GM23338 (cell line): ENCODE results near the gene NDRG2. TPM values are rescaled to one million over a fixed set of nuclear protein-coding genes. Genes with fewer than 3 reads are reported as not detected.

ENCODE experiments used
- ATAC-seq: fragments of 200-7000 bp; cut with Tn5 transposase; 3 replicates; pipeline ENCODE4 v1.9.1; 2020
- DNase-seq: peaks from one replicate; pipeline ENCODE4 v3.0.0-alpha.2; 2015; ENCODE audit warnings: low spot score
- H2AFZ ChIP-seq: fragments of 200-600 bp; sonication (generic); 2 replicates; pipeline ENCODE4 v1.8.0; 2016; ENCODE audit warnings: antibody characterized with exemption, mild to moderate bottlenecking, moderate library complexity
- H3F3A ChIP-seq: fragments of 200-600 bp; sonication (generic); replicated peaks from 2 replicates; pipeline ENCODE4 v1.8.0; 2017; ENCODE audit warnings: antibody characterized with exemption, mixed run types, low read depth
- H3K27ac ChIP-seq: fragments of 200-600 bp; sonication (generic); 2 replicates; pipeline ENCODE4 v1.6.1; 2016; ENCODE audit warnings: low read depth
- H3K27me3 ChIP-seq: fragments of 200-600 bp; sonication (generic); 2 replicates; pipeline ENCODE4 v1.8.0; 2016; ENCODE audit warnings: mild to moderate bottlenecking, mixed run types, moderate library complexity; ENCODE audit not compliant: insufficient read depth
- H3K36me3 ChIP-seq: fragments of 200-600 bp; sonication (generic); 2 replicates; pipeline ENCODE4 v1.8.0; 2016; ENCODE audit warnings: mild to moderate bottlenecking; ENCODE audit not compliant: insufficient read depth
- H3K4me1 ChIP-seq: fragments of 200-600 bp; sonication (generic); 2 replicates; pipeline ENCODE4 v1.8.0; 2016; ENCODE audit warnings: mild to moderate bottlenecking, moderate library complexity; ENCODE audit not compliant: insufficient read depth
- H3K4me2 ChIP-seq: fragments of 200-600 bp; sonication (generic); 2 replicates; pipeline ENCODE4 v1.7.1; 2017; ENCODE audit warnings: mixed run types
- H3K4me3 ChIP-seq: fragments of 200-600 bp; sonication (generic); 2 replicates; pipeline ENCODE4 v1.6.1; 2016; ENCODE audit warnings: mixed run types
- H3K79me2 ChIP-seq: fragments of 200-600 bp; sonication (generic); replicated peaks from 2 replicates; pipeline ENCODE4 v1.8.0; 2017; ENCODE audit warnings: mild to moderate bottlenecking; ENCODE audit not compliant: insufficient read depth
- H3K9me2 ChIP-seq: fragments of 200-600 bp; sonication (generic); 2 replicates; pipeline ENCODE4 v1.8.0; 2017; ENCODE audit not compliant: insufficient read depth
- H4K20me1 ChIP-seq: fragments of 200-600 bp; sonication (generic); replicated peaks from 2 replicates; pipeline ENCODE4 v1.8.0; 2017; ENCODE audit warnings: mild to moderate bottlenecking; ENCODE audit not compliant: insufficient read depth
- H3K27ac Mint-ChIP-seq: 2 replicates; pipeline ENCODE4 v1.8.0; 2020; ENCODE audit warnings: inconsistent platforms, mild to moderate bottlenecking, moderate library complexity, mixed read lengths
- H3K27me3 Mint-ChIP-seq: 3 replicates; pipeline ENCODE4 v1.8.0; 2022; ENCODE audit warnings: low read depth, mild to moderate bottlenecking, moderate library complexity, mixed read lengths, inconsistent platforms; ENCODE audit not compliant: insufficient read depth, poor library complexity
- H3K36me3 Mint-ChIP-seq: 3 replicates; pipeline ENCODE4 v1.8.0; 2021; ENCODE audit warnings: low read depth, mild to moderate bottlenecking, inconsistent platforms, moderate library complexity, mixed read lengths
- H3K4me1 Mint-ChIP-seq: 3 replicates; pipeline ENCODE4 v1.8.0; 2020; ENCODE audit warnings: mild to moderate bottlenecking, inconsistent platforms, mixed read lengths
- H3K4me3 Mint-ChIP-seq: 3 replicates; pipeline ENCODE4 v1.8.0; 2021; ENCODE audit warnings: moderate library complexity, mild to moderate bottlenecking, inconsistent platforms, mixed read lengths
- H3K9me3 Mint-ChIP-seq: 3 replicates; pipeline ENCODE4 v1.8.0; 2020; ENCODE audit warnings: moderate library complexity, mild to moderate bottlenecking, inconsistent platforms, mixed read lengths
- EZH2 ChIP-seq: fragments of 200-600 bp; sonication (generic); IDR thresholded peaks from one replicate; pipeline ENCODE4 v1.8.0; 2017; ENCODE audit warnings: antibody characterized with exemption, mild to moderate bottlenecking, low read depth; ENCODE audit not compliant: unreplicated experiment
- EZH2phosphoT487 ChIP-seq: fragments of 200-600 bp; sonication (generic); IDR thresholded peaks from one replicate; pipeline ENCODE4 v1.8.1; 2018; ENCODE audit warnings: antibody characterized with exemption; ENCODE audit not compliant: unreplicated experiment
- ZNF114 ChIP-seq: fragments of 250-450 bp; sonication (Bioruptor Pico); IDR thresholded peaks from 2 replicates; pipeline ENCODE4 v1.5.0; 2020; ENCODE audit warnings: mild to moderate bottlenecking, moderate library complexity
- polyA plus RNA-seq: library from polyadenylated mRNA; unstranded; fragments of >200 nt; fragmentation: Nextera tagmentation; extraction: Ambion mirVana; gene quantifications from 2 replicates; pipeline ENCODE4 v1.2.1, GENCODE V29; 2016
- total RNA-seq: library from RNA; depleted of rRNA; stranded (reverse); fragments of >200 nt; shearing (Covaris generic); gene quantifications from 2 replicates; pipeline ENCODE4 v1.2.3, GENCODE V29; 2014
- TF ChIP-seq, protein P1 (sequence below): fragments of 250-450 bp; sonication (Bioruptor Pico); IDR thresholded peaks from 2 replicates; pipeline ENCODE4 v1.5.0; 2020; ENCODE audit warnings: mild to moderate bottlenecking, moderate library complexity
- TF ChIP-seq, protein P2 (sequence below): IDR thresholded peaks from 2 replicates; pipeline ENCODE4 v1.6.1; 2016; ENCODE audit warnings: antibody characterized with exemption

NDRG2 gene
- total and polyA plus RNA-seq, 2 experiments from 2014 or later, result 8.8 to 20.6 TPM

DNA sequence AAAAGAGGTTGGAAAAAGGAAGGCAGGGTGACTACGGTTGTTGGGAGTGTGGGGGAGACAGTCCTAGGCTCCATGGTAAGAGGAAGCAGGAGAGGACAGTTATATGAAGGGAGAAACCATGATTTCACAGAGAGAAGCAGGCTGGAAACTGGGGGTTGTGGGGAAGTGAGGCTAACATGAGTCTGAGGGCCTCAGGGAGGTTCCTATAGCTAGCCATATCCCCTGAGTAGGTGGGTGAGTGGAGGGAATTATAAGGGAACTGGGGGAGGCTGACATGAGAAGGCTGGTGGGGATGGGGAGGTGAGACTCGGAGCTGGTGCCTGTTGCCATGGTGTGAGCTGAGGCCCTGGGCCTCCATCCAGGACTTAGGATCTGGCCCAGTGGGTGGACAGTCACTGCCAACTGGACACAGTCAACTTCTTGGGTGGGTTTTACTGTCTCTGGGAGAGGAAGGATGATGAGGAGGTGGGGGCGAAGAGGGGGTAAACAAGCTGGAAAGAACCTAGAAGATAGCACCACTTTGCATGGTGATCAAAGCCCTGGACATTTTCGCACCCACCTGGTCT is 8.4 kb upstream of the NDRG2 start (continued):
- TF ChIP-seq, protein P1, sequence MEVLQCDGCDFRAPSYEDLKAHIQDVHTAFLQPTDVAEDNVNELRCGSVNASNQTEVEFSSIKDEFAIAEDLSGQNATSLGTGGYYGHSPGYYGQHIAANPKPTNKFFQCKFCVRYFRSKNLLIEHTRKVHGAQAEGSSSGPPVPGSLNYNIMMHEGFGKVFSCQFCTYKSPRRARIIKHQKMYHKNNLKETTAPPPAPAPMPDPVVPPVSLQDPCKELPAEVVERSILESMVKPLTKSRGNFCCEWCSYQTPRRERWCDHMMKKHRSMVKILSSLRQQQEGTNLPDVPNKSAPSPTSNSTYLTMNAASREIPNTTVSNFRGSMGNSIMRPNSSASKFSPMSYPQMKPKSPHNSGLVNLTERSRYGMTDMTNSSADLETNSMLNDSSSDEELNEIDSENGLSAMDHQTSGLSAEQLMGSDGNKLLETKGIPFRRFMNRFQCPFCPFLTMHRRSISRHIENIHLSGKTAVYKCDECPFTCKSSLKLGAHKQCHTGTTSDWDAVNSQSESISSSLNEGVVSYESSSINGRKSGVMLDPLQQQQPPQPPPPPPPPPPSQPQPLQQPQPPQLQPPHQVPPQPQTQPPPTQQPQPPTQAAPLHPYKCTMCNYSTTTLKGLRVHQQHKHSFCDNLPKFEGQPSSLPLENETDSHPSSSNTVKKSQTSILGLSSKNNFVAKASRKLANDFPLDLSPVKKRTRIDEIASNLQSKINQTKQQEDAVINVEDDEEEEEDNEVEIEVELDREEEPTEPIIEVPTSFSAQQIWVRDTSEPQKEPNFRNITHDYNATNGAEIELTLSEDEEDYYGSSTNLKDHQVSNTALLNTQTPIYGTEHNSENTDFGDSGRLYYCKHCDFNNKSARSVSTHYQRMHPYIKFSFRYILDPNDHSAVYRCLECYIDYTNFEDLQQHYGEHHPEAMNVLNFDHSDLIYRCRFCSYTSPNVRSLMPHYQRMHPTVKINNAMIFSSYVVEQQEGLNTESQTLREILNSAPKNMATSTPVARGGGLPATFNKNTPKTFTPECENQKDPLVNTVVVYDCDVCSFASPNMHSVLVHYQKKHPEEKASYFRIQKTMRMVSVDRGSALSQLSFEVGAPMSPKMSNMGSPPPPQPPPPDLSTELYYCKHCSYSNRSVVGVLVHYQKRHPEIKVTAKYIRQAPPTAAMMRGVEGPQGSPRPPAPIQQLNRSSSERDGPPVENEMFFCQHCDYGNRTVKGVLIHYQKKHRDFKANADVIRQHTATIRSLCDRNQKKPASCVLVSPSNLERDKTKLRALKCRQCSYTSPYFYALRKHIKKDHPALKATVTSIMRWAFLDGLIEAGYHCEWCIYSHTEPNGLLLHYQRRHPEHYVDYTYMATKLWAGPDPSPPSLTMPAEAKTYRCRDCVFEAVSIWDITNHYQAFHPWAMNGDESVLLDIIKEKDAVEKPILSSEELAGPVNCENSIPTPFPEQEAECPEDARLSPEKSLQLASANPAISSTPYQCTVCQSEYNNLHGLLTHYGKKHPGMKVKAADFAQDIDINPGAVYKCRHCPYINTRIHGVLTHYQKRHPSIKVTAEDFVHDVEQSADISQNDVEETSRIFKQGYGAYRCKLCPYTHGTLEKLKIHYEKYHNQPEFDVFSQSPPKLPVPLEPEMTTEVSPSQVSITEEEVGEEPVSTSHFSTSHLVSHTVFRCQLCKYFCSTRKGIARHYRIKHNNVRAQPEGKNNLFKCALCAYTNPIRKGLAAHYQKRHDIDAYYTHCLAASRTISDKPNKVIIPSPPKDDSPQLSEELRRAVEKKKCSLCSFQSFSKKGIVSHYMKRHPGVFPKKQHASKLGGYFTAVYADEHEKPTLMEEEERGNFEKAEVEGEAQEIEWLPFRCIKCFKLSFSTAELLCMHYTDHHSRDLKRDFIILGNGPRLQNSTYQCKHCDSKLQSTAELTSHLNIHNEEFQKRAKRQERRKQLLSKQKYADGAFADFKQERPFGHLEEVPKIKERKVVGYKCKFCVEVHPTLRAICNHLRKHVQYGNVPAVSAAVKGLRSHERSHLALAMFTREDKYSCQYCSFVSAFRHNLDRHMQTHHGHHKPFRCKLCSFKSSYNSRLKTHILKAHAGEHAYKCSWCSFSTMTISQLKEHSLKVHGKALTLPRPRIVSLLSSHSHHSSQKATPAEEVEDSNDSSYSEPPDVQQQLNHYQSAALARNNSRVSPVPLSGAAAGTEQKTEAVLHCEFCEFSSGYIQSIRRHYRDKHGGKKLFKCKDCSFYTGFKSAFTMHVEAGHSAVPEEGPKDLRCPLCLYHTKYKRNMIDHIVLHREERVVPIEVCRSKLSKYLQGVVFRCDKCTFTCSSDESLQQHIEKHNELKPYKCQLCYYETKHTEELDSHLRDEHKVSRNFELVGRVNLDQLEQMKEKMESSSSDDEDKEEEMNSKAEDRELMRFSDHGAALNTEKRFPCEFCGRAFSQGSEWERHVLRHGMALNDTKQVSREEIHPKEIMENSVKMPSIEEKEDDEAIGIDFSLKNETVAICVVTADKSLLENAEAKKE (CRISPR knock-in tag), result no peak

DNA sequence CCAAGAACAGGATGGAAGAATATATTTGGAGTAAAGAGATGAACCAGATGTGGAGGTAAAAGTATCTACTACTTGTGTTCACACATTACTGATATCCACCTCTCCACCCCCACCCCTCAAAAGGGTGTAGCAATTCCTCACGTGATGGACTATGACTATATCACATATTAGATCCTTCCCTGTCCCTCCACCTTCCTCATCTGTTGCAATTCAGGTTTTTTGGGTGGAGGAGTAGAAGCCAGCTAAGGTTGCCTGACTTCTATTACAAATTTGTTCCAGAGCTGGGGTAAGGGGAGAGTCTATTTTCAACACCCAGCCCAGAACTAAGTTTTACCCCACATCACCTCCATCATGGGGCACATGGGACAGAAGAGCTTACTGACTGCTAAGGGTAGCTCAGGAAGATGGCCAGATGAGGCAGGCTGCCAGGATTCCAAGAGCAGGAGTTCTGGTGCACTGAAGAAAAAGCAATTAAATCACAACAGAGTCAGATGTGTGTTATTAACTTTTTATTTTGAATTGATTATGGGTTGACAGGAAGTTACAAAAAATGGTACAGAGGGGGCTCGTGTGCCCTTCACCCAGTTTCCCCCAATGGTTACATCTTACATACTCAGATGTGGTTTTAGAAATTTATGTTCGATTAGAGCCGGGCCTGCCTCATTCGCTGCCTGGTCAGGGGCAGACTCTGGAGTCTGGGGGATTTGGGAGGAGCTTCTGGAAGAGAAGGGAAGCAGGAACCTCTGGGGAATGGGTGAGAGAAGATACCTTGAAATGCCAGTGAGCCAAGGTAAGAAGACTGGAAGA is 7.7 kb upstream of the NDRG2 start:
- Mint-ChIP-seq H3K9me3 (no peaks in the 10 kb centered on the region), H3K4me1 (peaks cover under 1% of the 10 kb centered on the region; the same call in 2 of the 3 replicates), H3K27me3 (peaks cover 11% of the 10 kb centered on the region), H3K27ac (no peak overlapping the region), H3K36me3 (no peaks in the 10 kb centered on the region), H3K4me3 (no peak overlapping the region; the same call in 2 of the 3 replicates)
- no peak for TF ChIP-seq ZNF114 (CRISPR knock-in tag)
- TF ChIP-seq EZH2, result no peak
- TF ChIP-seq, protein P2, sequence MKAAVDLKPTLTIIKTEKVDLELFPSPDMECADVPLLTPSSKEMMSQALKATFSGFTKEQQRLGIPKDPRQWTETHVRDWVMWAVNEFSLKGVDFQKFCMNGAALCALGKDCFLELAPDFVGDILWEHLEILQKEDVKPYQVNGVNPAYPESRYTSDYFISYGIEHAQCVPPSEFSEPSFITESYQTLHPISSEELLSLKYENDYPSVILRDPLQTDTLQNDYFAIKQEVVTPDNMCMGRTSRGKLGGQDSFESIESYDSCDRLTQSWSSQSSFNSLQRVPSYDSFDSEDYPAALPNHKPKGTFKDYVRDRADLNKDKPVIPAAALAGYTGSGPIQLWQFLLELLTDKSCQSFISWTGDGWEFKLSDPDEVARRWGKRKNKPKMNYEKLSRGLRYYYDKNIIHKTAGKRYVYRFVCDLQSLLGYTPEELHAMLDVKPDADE, result no peak
- TF ChIP-seq EZH2phosphoT487, result no peak
- no peaks in the 10 kb centered on the region for H4K20me1 ChIP-seq
- no peaks in the 10 kb centered on the region for H3K36me3 ChIP-seq
- H3K4me1 ChIP-seq, result no peaks in the 10 kb centered on the region
- peaks cover 6% of the 10 kb centered on the region; the same call in 1 of the 2 replicates for H3K9me2 ChIP-seq
- ATAC-seq (no peak), DNase-seq (no peak)
- no peak overlapping the region for H3K27ac ChIP-seq
- H3K4me2 ChIP-seq, result no peak overlapping the region
- H2AFZ ChIP-seq, result no peak overlapping the region
- no peaks in the 10 kb centered on the region for H3K27me3 ChIP-seq
- no peaks in the 10 kb centered on the region for H3F3A ChIP-seq
- H3K79me2 ChIP-seq, result no peaks in the 10 kb centered on the region
- no peak overlapping the region for H3K4me3 ChIP-seq
